Thymus (tissue), 11 donors: ENCODE measurements around the gene DNAJC22. TPM values are rescaled to one million over a fixed set of nuclear protein-coding genes. Genes with fewer than 3 reads are reported as not detected.

Experiments used
- DNase-seq, 9 donors: peaks; one replicate each; pipeline ENCODE4 v3.0.0-alpha.2; 2013; ENCODE audit warnings: low spot score in 9 of 9, low read depth in 6 of 9, missing footprints in 1 of 9
- H3K27ac ChIP-seq, 2 donors: one replicate each; pipeline ENCODE4 v1.5.1; 2013; ENCODE audit warnings: control low read depth in 1 of 2, low read depth in 1 of 2, low read length in 1 of 2, mild to moderate bottlenecking in 1 of 2, moderate library complexity in 1 of 2
- H3K27me3 ChIP-seq, 2 donors: one replicate each; pipeline ENCODE4 v1.5.1; 2013; ENCODE audit warnings: low read length in 1 of 2; ENCODE audit not compliant: control insufficient read depth in 2 of 2, insufficient read depth in 1 of 2
- H3K36me3 ChIP-seq, 2 donors: one replicate each; pipeline ENCODE4 v1.5.1; 2013; ENCODE audit warnings: low read length in 1 of 2, mild to moderate bottlenecking in 1 of 2, moderate library complexity in 1 of 2; ENCODE audit not compliant: control insufficient read depth in 2 of 2, insufficient read depth in 2 of 2
- H3K4me1 ChIP-seq, 2 donors: one replicate each; pipeline ENCODE4 v1.5.1; 2013; ENCODE audit warnings: low read length in 2 of 2; ENCODE audit not compliant: control insufficient read depth in 2 of 2, insufficient read depth in 2 of 2
- H3K4me3 ChIP-seq, 2 donors: one replicate each; pipeline ENCODE4 v1.5.1; 2013; ENCODE audit warnings: low read length in 2 of 2, control low read depth in 1 of 2, mild to moderate bottlenecking in 1 of 2
- H3K9me3 ChIP-seq, 2 donors: one replicate each; pipeline ENCODE4 v1.5.1; 2013; ENCODE audit warnings: low read length in 1 of 2, mild to moderate bottlenecking in 1 of 2; ENCODE audit not compliant: control insufficient read depth in 2 of 2, insufficient read depth in 1 of 2
- WGBS: extraction: QIAGEN DNeasy Blood & Tissue Kit; methylation state at CpG from one replicate; pipeline ENCODE4 v1.1.7; 2013; 5-methylcytosine and 5-hydroxymethylcytosine counted together
- polyA plus RNA-seq: library from polyadenylated mRNA; stranded (reverse); fragments of 200-250 nt; gene quantifications from one replicate; pipeline ENCODE4 v1.2.3, GENCODE V29; 2013
- total RNA-seq: library from RNA; stranded (reverse); fragments of 120-200 nt; gene quantifications from one replicate; pipeline ENCODE4 v1.2.4, GENCODE V29; 2013
- donor health status: healthy.

The DNAJC22 gene
- total and polyA plus RNA-seq, 2 donors: 0.09 to 0.27 TPM

DNA sequence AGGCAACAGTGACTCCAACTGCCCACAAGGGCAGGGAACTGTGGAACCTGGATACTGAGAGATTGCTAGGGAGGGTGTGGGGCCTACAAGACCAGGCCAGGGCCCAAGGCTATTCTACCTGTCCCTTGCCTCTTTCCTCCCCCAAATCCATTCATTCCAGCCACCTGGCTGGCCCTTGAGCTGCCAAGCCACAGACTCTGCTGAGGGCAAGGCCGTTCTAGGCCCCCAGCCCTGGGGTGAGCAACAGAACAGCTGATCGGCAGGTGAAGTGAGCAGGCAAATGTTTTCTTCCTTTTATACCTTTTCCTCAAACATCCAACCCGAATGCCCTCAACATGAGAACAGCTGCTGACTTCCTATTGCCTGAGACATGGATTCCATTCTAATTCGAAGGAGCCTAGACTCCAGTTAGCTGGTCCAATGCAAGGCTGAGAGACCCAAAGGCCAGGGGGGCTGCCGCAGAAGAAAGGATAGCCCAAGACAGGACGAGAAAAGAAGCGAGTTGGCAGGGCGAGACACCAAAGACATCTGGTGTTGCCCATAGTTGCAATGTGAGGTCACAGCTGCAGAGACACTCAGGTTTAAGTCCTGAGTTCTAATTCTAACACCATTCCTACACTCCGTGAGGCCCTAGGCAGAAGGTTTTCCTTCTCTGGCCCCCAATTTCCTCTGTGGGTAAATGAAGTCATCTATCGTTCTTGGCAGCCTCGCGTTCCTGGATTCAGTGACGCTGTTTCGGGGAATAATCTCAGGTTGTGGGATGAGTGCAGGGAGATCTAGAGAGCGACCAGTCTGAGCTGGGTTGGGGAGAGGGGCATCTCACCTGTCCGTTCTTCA is 11.4 kb upstream of the DNAJC22 start:
- peaks cover 2 to 11% of the 10 kb centered on the region in 2 donors for H3K9me3 ChIP-seq
- H3K36me3 ChIP-seq: peaks cover 9 to 15% of the 10 kb centered on the region in 2 donors
- no peak for DNase-seq
- WGBS: 49% methylated on average over 16 of the region's 16 CpGs
- H3K4me1 ChIP-seq: peaks cover 0 to 23% of the 10 kb centered on the region in 2 donors
- H3K4me3 ChIP-seq: no peak overlapping the region
- no peak overlapping the region for H3K27ac ChIP-seq
- peaks cover 75 to 99% of the 10 kb centered on the region in 2 donors for H3K27me3 ChIP-seq

DNA sequence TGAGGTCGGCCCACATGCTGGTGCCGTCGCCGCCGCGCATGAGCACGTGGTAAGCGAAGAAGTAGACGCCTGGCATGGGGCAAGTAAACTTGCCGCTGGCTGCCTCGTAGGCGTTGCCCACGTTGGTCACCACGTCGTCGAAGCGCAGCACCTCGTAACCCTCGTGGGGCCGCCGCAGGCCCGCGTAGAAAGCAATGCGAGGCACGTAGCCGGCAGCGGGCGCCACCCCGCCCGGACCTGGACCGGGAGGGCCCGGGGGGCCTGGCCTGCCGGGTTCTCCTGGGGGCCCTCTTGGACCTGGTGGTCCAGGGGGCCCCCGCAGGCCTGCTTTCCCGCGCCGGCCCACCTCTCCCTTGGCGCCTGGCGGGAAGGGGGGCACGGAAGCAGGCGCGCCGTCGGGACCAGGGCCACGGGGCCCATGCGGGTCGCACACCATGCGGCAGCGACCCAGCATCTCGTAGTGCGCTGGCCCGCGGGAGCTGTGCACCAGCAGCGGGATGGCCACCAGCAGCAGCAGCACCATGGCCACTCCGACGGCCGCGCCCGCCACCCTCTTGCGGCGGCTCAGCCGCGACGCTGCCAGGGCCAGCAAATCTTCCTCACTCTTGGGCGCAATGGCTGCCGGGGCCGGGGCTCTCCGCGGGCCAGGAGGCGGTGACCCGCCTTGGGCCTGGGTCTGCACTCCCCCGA is 10.6 kb upstream of the DNAJC22 start:
- Histone ChIP-seq H3K27me3 (peaks cover 82 to 100% of the 10 kb centered on the region in 2 donors), H3K4me3 (no peak overlapping the region), H3K27ac (no peak overlapping the region), H3K4me1 (peaks cover 0 to 23% of the 10 kb centered on the region in 2 donors), H3K36me3 (peaks cover 4 to 8% of the 10 kb centered on the region in 2 donors), H3K9me3 (peaks cover 2 to 11% of the 10 kb centered on the region in 2 donors)
- 14% methylated on average over 72 of the region's 72 CpGs for WGBS
- DNase-seq: no peak

DNA sequence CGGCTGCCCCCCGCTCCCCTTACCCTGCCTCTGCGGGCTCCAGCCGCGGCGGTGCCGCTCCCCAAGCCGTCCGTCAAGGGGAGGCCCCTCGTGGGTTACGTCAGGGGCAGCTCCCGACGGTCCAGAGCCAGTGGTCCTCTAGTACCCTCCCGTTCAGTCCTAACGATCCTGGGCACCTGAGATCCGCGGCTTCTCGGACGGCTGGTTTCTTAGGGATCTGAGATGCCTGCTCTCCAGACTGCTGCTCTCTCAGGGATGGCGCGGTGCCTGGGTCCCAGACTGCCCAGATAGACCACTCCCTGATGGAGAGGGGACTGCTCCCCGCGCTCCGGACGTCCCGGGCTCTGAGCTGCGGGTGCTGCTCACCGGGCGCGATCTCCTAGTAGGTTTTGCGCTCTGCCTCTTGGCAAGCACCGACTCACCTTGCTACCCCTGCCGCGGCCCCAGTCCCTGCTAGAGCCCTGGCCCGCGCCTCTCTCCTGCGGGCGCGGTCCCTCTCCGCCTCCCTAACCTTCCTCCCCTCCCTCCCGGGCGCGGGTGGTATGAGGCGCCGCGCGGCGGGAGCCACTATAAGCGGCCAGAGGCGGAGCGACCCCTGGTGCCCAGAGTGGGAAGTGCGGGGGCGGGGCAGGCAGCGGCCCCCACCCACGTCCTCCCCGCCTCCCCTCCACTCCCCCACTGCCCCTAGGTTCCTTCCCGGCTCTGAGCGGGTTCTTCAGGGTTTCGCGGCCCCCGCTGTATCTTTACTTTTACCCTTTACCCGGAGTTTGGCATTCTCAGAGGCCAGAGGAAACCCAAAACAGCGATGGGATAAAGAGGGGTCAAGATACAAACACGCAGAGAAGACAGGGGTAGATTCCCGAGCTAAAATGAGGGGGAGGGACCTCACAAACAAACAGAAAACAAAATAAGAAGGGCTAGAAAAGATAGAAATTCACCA is 9.8 kb upstream of the DNAJC22 start, which contains the start of gene C1QL4:
TSS of gene C1QL4 (minus strand) at position 544 of the 940 bp plus-strand sequence. CDS start 711 bp downstream, outside the sequence.
- Histone ChIP-seq H3K36me3 (no peaks in the 10 kb centered on the region), H3K27me3 (peaks cover 89 to 100% of the 10 kb centered on the region in 2 donors), H3K27ac (no peak within 1 kb of the TSS), H3K9me3 (peaks cover 2 to 15% of the 10 kb centered on the region in 2 donors), H3K4me3 (peak within 1 kb of the TSS in 1 of 2 donors; percentile 40), H3K4me1 (peaks cover 0 to 23% of the 10 kb centered on the region in 2 donors)
- peak in 7 of 9 donors; percentile 44 to 88 (median 77) for DNase-seq
- WGBS: 5% methylated on average over 65 of the region's 65 CpGs

- Histone ChIP-seq H3K27ac (no peak overlapping the region), H3K27me3 (peaks cover 95 to 100% of the 10 kb centered on the region in 2 donors), H3K4me3 (no peak overlapping the region), H3K9me3 (peaks cover 2 to 17% of the 10 kb centered on the region in 2 donors), H3K4me1 (peaks cover 3 to 37% of the 10 kb centered on the region in 2 donors), H3K36me3 (no peaks in the 10 kb centered on the region)
- WGBS: 77% methylated on average over 6 of the region's 6 CpGs
- no peak for DNase-seq
Measured at GRCh38 chr12:49338830-49339463, 7.7 kb upstream of the DNAJC22 start.

GRCh38 chr12:49339464-49339861 is 7.2 kb upstream of the DNAJC22 start:
- WGBS: 73% methylated on average over 5 of the region's 5 CpGs
- peaks cover 95 to 100% of the 10 kb centered on the region in 2 donors for H3K27me3 ChIP-seq
- H3K36me3 ChIP-seq: no peaks in the 10 kb centered on the region
- no peak for DNase-seq
- no peak overlapping the region for H3K27ac ChIP-seq
- peaks cover 3 to 38% of the 10 kb centered on the region in 2 donors for H3K4me1 ChIP-seq
- no peak overlapping the region for H3K4me3 ChIP-seq
- H3K9me3 ChIP-seq: peaks cover 2 to 14% of the 10 kb centered on the region in 2 donors

DNA sequence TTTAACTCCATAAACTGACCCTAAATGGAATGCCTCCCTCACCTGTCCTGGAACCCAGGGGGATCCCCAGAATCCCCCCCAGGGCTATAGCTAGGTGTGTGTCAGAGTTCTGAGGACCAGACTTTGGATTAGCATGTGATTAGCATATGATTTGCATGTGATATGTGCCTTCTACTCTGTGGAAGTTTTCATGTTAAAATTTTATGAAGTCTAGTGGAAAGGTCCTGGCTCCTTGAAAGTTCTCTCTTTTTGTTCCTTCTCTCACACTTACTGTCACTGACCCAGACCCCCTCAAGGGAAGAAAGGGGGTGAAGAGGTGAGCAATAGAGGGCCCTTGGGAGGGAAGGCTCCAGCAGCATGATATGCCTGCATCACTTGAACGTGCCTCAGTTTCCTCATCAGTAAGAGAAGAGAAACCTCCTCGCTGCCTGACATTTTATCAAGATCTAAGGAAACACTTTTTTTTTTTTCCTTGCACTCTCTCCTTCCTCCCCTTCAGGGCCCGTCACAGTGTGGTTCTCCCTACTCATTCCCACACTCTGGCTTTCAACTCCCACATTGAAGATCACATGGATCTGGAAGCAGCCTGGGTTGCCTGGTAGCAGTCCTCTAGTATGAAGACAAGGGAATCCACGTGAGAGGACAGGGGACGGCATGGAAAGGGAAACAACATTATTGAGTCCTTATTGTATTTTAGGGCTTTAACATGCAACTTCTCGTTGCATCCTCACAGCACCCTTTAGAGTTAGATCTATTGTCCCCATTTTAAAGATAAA is 6.4 kb upstream of the DNAJC22 start:
- Histone ChIP-seq H3K27me3 (peaks cover 94 to 100% of the 10 kb centered on the region in 2 donors), H3K36me3 (no peaks in the 10 kb centered on the region), H3K4me3 (no peak overlapping the region), H3K4me1 (peaks cover 3 to 42% of the 10 kb centered on the region in 2 donors), H3K27ac (no peak overlapping the region), H3K9me3 (peaks cover 2 to 14% of the 10 kb centered on the region in 2 donors)
- 60% methylated on average over 6 of the region's 6 CpGs for WGBS
- DNase-seq: no peak

DNA sequence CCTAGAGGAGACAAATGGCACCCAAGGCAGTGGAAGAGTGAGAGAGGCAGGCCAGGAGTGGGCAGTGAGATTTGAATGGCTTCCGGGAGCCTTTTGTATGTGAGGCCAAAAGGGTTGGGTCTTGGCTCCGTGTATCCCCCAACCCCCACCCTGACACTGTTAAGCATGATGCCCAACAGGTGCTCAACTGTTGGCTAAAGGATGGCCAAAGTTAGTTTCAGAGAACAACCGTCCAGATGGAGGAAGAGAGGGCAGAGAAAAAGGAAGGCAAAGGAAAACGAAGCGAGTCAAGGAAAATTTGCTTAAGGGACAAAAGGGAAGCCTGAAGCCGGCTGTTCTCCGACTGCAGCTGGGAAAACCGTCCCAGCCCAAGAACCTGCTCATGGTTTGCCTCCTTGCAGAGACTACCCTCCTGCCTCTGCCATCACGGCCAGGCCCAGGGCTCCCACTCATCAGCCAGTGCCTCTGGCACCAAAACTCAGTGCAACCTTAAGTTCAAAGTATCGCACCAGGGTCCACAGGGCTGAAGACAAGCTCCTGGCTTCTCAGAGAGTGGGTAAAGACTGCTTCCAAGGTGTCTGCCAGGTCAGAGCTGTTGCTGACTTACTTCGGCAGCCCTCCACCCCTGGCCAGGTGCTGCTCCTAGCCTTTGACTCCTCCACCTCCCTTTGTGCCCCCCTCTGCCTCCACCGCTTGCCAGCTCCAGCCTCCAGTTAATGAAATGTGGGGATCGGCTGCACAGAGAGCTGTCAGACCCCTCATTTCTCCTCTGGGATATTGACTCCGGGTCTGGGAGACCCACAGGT is 5.5 kb upstream of the DNAJC22 start:
- H3K4me1 ChIP-seq: peaks cover 8 to 51% of the 10 kb centered on the region in 2 donors
- H3K27ac ChIP-seq: no peak overlapping the region
- peaks cover 94 to 100% of the 10 kb centered on the region in 2 donors for H3K27me3 ChIP-seq
- 43% methylated on average over 14 of the region's 14 CpGs for whole genome bisulfite sequencing
- H3K4me3 ChIP-seq: no peak overlapping the region
- no peak for DNase-seq
- no peaks in the 10 kb centered on the region for H3K36me3 ChIP-seq
- peaks cover 1 to 14% of the 10 kb centered on the region in 2 donors for H3K9me3 ChIP-seq
